Sigmoid colon (tissue), 3 donors: ENCODE data around the gene TNFAIP8L3.

Experiments used
- POLR2A ChIP-seq, 2 donors: fragments of 450-650 bp; IDR thresholded peaks; one replicate each; pipeline ENCODE4 v1.6.1; 2016; ENCODE audit warnings: antibody characterized with exemption in 2 of 2, mild to moderate bottlenecking in 2 of 2, moderate library complexity in 2 of 2
- TF ChIP-seq, protein P1 (sequence below), 4 experiments: fragments of 450-650 bp in 3 of 4; fragments of 200-600 bp in 1 of 4; IDR thresholded peaks; one replicate each; pipeline ENCODE4 v1.5.1; 2016 to 2019; ENCODE audit warnings: antibody characterized with exemption in 4 of 4, mild to moderate bottlenecking in 3 of 4, moderate library complexity in 2 of 4

GRCh38 chr15:51071578-51071977 is 23.1 kb downstream of the TNFAIP8L3 start:
- TF ChIP-seq, protein P1, sequence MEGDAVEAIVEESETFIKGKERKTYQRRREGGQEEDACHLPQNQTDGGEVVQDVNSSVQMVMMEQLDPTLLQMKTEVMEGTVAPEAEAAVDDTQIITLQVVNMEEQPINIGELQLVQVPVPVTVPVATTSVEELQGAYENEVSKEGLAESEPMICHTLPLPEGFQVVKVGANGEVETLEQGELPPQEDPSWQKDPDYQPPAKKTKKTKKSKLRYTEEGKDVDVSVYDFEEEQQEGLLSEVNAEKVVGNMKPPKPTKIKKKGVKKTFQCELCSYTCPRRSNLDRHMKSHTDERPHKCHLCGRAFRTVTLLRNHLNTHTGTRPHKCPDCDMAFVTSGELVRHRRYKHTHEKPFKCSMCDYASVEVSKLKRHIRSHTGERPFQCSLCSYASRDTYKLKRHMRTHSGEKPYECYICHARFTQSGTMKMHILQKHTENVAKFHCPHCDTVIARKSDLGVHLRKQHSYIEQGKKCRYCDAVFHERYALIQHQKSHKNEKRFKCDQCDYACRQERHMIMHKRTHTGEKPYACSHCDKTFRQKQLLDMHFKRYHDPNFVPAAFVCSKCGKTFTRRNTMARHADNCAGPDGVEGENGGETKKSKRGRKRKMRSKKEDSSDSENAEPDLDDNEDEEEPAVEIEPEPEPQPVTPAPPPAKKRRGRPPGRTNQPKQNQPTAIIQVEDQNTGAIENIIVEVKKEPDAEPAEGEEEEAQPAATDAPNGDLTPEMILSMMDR (IDR thresholded peaks at IDR 0.05): no peak
- TF ChIP-seq POLR2A (IDR thresholded peaks at IDR 0.05): no peak
